Measurements from ENCODE around the gene UPK1A.
"Not testable (repeated sequence)": the region's sequence is repeated elsewhere in the genome, so short reads cannot be mapped to it uniquely, and the experiment has no call there.

UPK1A gene

DNA sequence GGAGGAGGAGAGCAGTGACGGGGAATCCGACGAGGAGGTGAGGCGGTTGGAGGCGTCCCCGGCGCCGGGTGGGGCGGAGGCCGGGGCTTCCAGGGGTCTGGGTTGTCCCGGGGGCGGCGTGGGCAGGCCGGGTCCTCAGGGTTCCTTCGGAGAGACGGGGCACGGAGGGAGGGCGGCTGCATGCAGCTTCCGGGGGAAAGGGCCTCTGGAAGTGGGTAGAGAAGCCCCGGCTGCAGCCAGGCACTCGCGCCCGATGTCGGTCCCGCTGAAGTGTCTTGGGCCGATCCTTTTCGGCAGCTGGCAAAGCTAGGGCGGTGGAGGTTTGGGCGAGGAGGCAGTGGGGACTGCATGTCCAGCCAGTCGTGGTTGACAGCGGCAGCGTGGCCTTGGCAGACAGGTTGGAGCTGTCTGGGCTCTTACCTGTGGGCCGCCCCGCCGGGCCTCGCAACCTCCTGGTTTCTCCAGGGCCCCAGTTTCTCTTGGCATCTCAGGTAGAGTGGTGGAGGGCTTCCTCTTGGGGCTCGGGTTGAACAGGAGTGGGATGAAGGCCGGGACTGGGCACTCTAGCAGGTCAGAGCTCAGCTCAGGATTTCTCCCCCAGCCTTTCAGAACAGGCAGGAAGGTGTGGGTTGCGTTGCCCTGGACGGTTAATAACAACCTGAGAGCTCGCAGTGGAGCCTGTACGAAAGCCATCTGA, 52.2 kb downstream of the UPK1A start:
- peak; percentile 65 for DNase-seq

DNA sequence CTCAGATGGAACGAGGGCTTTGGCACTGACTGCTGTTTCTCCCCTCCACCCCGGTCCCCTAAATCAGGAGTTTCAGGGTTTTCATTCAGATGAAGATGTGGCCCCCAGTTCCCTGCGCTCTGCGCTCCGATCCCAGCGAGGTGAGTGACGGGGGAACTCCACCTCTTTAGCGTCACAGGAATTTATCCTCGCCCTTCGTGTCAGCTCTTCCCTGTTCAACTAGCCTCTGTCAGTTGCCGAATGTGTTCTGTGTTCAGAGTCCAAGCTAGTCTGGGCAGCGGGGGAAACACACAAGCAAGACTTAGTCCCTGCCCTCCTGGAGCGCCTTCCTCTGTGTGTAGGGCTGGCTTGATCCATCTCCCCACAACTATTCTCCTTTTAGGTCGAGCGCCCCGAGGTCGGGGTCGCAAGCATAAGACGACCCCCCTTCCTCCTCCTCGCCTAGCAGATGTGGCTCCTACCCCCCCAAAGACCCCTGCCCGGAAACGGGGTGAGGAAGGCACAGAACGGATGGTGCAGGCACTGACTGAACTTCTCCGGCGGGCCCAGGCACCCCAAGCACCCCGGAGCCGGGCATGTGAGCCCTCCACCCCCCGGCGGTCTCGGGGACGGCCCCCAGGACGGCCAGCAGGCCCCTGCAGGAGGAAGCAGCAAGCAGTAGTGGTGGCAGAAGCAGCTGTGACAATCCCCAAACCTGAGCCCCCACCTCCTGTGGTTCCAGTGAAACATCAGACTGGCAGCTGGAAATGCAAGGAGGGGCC, 53.3 kb downstream of the UPK1A start:
- no peak for DNase-seq

DNA sequence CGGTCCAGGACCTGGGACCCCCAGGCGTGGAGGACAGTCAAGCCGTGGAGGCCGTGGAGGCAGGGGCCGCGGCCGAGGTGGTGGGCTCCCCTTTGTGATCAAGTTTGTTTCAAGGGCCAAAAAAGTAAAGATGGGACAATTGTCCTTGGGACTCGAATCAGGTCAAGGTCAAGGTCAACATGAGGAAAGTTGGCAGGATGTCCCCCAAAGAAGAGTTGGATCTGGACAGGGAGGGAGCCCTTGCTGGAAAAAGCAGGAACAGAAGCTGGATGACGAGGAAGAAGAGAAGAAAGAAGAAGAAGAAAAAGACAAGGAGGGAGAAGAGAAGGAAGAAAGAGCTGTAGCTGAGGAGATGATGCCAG, 53.8 kb downstream of the UPK1A start:
- DNase-seq = no peak

DNA sequence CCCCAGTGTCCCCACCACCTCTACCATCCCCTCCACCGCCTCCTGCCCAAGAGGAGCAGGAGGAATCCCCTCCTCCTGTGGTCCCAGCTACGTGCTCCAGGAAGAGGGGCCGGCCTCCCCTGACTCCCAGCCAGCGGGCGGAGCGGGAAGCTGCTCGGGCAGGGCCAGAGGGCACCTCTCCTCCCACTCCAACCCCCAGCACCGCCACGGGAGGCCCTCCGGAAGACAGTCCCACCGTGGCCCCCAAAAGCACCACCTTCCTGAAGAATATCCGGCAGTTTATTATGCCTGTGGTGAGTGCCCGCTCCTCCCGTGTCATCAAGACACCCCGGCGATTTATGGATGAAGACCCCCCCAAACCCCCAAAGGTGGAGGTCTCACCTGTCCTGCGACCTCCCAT, 54.3 kb downstream of the UPK1A start:
- no peak for DNase-seq

DNA sequence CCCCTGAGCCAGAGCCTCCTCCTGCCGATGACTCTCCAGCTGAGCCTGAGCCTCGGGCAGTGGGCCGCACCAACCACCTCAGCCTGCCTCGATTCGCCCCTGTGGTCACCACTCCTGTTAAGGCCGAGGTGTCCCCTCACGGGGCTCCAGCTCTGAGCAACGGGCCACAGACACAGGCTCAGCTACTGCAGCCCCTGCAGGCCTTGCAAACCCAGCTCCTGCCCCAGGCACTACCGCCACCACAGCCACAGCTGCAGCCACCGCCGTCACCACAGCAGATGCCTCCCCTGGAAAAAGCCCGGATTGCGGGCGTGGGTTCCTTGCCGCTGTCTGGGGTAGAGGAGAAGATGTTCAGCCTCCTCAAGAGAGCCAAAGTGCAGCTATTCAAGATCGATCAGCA, 55.1 kb downstream of the UPK1A start:
- DNase-seq = no peak

DNA sequence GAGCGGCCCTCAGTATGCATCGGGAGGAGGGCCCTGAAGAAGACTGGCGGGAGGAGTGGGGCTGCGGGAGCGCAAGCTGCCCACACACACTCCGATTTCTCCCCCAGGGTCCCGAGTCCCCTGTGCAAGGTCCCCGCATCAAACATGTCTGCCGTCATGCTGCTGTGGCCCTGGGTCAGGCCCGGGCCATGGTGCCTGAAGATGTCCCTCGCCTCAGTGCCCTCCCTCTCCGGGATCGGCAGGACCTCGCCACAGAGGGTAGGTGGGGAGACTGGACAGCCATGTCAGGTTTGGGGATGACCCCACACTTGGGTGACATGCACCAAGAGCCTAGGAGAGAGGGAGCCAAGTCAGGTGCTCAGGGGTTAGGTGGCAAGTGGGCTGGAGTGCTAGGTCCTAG, 56.1 kb downstream of the UPK1A start:
- DNase-seq = no peak

DNA sequence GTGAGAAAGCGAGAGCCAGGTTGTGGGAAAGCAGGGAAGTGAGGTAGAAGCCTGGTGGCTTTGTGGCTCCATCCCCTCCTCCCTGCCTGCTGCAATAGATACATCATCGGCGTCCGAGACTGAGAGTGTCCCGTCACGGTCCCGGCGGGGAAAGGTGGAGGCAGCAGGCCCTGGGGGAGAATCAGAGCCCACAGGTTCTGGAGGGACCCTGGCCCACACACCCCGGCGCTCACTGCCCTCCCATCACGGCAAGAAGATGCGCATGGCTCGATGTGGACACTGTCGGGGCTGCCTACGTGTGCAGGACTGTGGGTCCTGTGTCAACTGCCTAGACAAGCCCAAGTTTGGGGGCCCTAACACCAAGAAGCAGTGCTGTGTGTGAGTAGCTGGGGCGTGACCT, 56.6 kb downstream of the UPK1A start:
- DNase-seq = no peak

DNA sequence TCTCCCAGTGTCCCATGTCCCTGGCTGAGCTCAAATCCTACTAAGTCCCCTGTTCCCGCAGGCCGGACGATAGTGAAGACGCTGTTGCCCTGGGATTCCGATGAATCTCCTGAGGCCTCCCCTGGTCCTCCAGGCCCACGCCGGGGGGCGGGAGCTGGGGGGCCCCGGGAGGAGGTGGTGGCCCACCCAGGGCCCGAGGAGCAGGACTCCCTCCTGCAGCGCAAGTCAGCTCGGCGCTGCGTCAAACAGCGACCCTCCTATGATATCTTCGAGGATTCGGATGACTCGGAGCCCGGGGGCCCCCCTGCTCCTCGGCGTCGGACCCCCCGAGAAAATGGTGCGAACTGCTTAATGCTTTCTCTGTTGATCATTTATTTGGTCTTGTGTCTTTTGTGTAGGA, 57.4 kb downstream of the UPK1A start:
- no peak for DNase-seq

DNA sequence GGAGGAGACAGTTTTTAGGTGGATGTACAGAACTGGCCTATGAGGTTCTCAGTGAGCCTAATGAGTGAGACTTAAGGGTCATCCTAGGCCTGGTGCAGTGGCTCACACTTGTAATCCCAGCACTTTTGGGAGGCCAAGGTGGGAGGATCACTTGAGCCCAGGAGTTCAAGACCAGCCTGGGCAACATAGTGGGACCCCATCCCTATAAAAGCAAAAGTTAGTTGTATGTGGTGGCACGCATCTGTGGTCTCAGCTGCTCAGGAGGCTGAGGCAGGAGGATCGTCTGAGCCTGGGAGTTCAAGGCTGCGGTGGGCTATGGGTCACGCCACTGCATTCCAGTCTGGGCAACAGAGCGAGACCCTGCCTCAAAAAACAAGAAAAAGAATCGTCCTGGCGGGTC, 57.8 kb downstream of the UPK1A start:
- not testable (repeated sequence) for DNase-seq

DNA sequence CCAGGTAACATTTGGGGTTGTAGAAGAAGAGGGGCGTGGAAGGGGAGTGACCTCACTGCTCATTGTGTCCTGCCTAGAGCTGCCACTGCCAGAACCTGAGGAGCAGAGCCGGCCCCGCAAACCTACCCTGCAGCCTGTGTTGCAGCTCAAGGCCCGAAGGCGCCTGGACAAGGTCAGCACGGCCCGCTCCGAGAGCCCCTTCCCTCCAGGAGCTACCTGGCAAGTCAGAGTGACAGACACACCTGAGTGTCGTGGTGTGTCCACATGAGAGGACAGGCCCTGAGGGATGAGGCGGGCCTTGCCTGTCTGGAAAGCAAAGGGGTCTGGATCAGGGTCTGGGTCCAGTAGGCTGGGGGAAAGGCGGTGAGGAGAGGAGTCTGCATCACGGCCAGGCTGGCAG, 58.2 kb downstream of the UPK1A start:
- no peak for DNase-seq

DNA sequence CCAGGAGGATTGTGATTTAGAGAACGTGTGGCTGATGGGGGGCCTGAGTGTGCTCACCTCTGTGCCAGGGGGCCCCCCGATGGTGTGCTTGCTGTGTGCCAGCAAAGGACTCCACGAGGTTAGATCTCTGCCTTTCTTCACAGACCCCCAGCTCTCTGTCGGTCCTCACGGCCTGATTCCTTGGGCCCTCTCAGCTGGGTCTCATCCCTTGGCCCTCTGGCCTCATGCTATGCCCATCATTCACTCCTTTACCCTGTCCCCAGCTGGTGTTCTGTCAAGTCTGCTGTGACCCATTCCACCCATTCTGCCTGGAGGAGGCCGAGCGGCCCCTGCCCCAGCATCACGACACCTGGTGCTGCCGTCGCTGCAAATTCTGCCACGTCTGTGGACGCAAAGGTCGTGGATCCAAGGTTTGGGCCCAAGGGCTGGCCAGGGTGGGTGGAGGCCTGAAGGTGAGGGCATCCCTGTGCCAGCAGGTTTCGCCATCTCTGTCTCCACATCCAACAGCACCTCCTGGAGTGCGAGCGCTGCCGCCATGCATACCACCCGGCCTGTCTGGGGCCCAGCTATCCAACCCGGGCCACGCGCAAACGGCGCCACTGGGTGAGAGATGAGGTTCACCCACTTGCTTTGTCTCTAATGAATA, 59.0 kb downstream of the UPK1A start:
- no peak for DNase-seq

DNA sequence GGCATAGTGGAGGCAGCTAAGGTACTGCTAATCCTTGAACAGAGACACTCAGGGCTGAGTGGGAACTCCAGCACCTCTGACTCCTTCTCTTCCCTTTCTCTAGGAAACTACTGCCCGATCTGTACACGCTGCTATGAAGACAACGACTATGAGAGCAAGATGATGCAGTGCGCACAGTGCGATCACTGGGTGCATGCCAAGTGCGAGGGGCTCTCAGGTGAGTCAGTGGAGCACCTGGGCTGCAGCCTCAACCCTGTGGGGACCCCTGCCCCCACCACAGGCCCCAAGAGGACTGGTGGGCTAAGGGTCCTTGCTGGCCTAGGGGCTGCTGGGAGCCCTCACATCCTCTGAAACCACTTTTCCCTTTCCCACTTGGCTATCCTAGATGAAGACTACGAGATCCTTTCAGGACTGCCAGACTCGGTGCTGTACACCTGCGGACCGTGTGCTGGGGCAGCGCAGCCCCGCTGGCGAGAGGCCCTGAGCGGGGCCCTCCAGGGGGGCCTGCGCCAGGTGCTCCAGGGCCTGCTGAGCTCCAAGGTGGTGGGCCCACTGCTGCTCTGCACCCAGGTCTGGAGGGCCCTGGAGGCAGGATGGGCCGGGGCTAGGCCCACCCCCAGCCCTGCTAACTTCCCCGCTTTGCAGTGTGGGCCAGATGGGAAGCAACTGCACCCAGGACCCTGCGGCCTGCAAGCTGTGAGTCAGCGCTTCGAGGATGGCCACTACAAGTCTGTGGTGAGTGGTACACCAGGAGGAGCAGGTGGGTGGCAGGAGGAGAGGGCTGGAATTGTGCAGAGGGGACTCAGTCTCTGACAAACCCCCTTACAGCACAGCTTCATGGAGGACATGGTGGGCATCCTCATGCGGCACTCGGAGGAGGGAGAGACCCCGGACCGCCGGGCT, 61.0 kb downstream of the UPK1A start:
- DNase-seq = no peak
